Psoas muscle (tissue), 8 donors: ENCODE measurements around the gene CUTA. TPM values are rescaled to one million over a fixed set of nuclear protein-coding genes. Genes with fewer than 3 reads are reported as not detected.
"Not testable (repeated sequence)": the region's sequence is repeated elsewhere in the genome, so short reads cannot be mapped to it uniquely, and the experiment has no call there.

ENCODE experiments used
- ATAC-seq, 4 donors: fragments of 200-7000 bp; cut with Tn5 transposase; one replicate each; pipeline ENCODE4 v1.9.1; 2020; ENCODE audit warnings: moderate library complexity in 3 of 4, mild to moderate bottlenecking in 2 of 4
- DNase-seq, 2 donors: peaks; one replicate each; pipeline ENCODE4 v3.0.0-alpha.2; 2020
- H3K27ac ChIP-seq: fragments of 200-600 bp; one replicate; pipeline ENCODE4 v1.8.0; 2022
- H3K27me3 ChIP-seq, 3 donors: fragments of 200-600 bp in 1 of 3; one replicate each; pipeline versions ENCODE4 v1.6.1 to v1.8.0; 2013 to 2022; ENCODE audit warnings: low read length in 2 of 3, mild to moderate bottlenecking in 2 of 3, moderate library complexity in 1 of 3; ENCODE audit not compliant: insufficient read depth in 3 of 3
- H3K36me3 ChIP-seq, 2 donors: fragments of 200-600 bp in 1 of 2; one replicate each; pipeline versions ENCODE4 v1.6.1 to v1.8.0; 2013 to 2022; ENCODE audit warnings: low read depth in 1 of 2, mild to moderate bottlenecking in 1 of 2, moderate library complexity in 1 of 2; ENCODE audit not compliant: insufficient read depth in 1 of 2
- H3K4me1 ChIP-seq: fragments of 200-600 bp; one replicate; pipeline ENCODE4 v1.8.0; 2022
- H3K4me3 ChIP-seq: fragments of 200-600 bp; one replicate; pipeline ENCODE4 v1.8.0; 2022; ENCODE audit warnings: mild to moderate bottlenecking
- H3K9me3 ChIP-seq: fragments of 200-600 bp; one replicate; pipeline ENCODE4 v1.8.0; 2022
- CTCF ChIP-seq: fragments of 200-600 bp; IDR thresholded peaks from one replicate; pipeline ENCODE4 v1.8.0; 2022; ENCODE audit warnings: antibody characterized with exemption
- WGBS, 3 donors: extraction: QIAGEN DNeasy Blood & Tissue Kit; methylation state at CpG; one replicate each; pipeline versions ENCODE4 v1.1.6 to v1.1.7; 2013; 5-methylcytosine and 5-hydroxymethylcytosine counted together
- intact Hi-C, 2 donors: fragments of 100-400 bp; cut with DNase I; formaldehyde crosslinking; loops; one replicate each; pipeline versions ENCODE4 v1.11.0 to v1.14.2; 2022
- polyA plus RNA-seq, 3 donors: library from polyadenylated mRNA; stranded (reverse); fragments of 200-250 nt; gene quantifications; one replicate each; pipeline ENCODE4 v1.2.3, GENCODE V29; 2013
- total RNA-seq, 4 donors: library from RNA; stranded (reverse); fragmentation: NEBNext Ultra II Directional in 2 of 4; extraction: Animal tissue kit (Norgen Biotek cat#: 25700) in 2 of 4; gene quantifications; one replicate each; pipeline versions ENCODE4 v1.2.1 to v1.2.4, GENCODE V29; 2021 to 2023
- donor health status: healthy with polysubstance abuse.
- donor health status: DM: no; HTN: no; CAD: no; lungs with moderate emphysema.
- donor health status: Bipolar disorder and iron deficiency.
- donor health status: healthy.
- donor health status: DM: yes; HTN: yes; CAD: no.
- donor health status: DM: no; HTN: no; CAD: no.
- donor health status: DM: no; HTN: no; CAD: no.
- donor health status: DM: yes; HTN: yes; CAD: no.

Gene CUTA
- total and polyA plus RNA-seq, 7 donors, result 75.4 to 126 (median 102) TPM

- H3K27ac ChIP-seq, result no peak overlapping the region
Measured at GRCh38 chr6:33373960-33374910, 43.7 kb downstream of the CUTA start.

GRCh38 chr6:33372526-33373123 is 45.3 kb downstream of the CUTA start:
- DNase-seq (no peak), ATAC-seq (no peak)
- no peaks in the 10 kb centered on the region for H3K9me3 ChIP-seq
- 47 to 61% (median 54%) methylated on average over 5 of the region's 5 CpGs for WGBS, 3 donors
- no peaks in the 10 kb centered on the region for H3K27me3 ChIP-seq
- H3K4me3 ChIP-seq, result no peak overlapping the region
- intact Hi-C loops, result no loop called here
- no peak for TF ChIP-seq CTCF
- peaks cover 28% of the 10 kb centered on the region for H3K4me1 ChIP-seq
- H3K36me3 ChIP-seq, result no peaks in the 10 kb centered on the region
- no peak overlapping the region for H3K27ac ChIP-seq

More at GRCh38 chr6:33373960-33374910, 43.7 kb downstream of the CUTA start:
- H3K4me3 ChIP-seq, result no peak overlapping the region
- 48 to 63% (median 52%) methylated on average over 8 of the region's 8 CpGs for WGBS, 3 donors
- ATAC-seq (peak in 1 of 4 donors; percentile 34), DNase-seq (no peak)
- intact Hi-C loops, result no loop called here
- no peaks in the 10 kb centered on the region for H3K36me3 ChIP-seq
- H3K27me3 ChIP-seq, result no peaks in the 10 kb centered on the region
- no peaks in the 10 kb centered on the region for H3K9me3 ChIP-seq
- no peak for TF ChIP-seq CTCF
- peaks cover 28% of the 10 kb centered on the region for H3K4me1 ChIP-seq

GRCh38 chr6:33371901-33372300 is 46.0 kb downstream of the CUTA start:
- H3K9me3 ChIP-seq, H3K27ac ChIP-seq, H3K4me3 ChIP-seq, intact Hi-C loops, DNase-seq, H3K36me3 ChIP-seq, H3K27me3 ChIP-seq: not testable (repeated sequence)
- H3K4me1 ChIP-seq, result peaks cover 28% of the 10 kb centered on the region
- 53 to 68% (median 56%) methylated on average over 8 of the region's 8 CpGs for WGBS, 3 donors
- peak in 3 of 4 donors; percentile 40 to 70 (median 68) for ATAC-seq

- H3K27ac ChIP-seq, H3K9me3 ChIP-seq, H3K27me3 ChIP-seq, H3K4me3 ChIP-seq, H3K4me1 ChIP-seq, DNase-seq, H3K36me3 ChIP-seq, ATAC-seq, intact Hi-C loops: not testable (repeated sequence)
- 92 to 93% (median 92%) methylated on average over 4 to 5 of the region's 5 CpGs for WGBS, 3 donors
Measured at GRCh38 chr6:33367715-33368025, 50.2 kb downstream of the CUTA start.

- Histone ChIP-seq H3K27me3 (no peaks in the 10 kb centered on the region), H3K4me1 (peaks cover 2% of the 10 kb centered on the region), H3K4me3 (no peak overlapping the region), H3K27ac (no peak overlapping the region), H3K36me3 (no peaks in the 10 kb centered on the region), H3K9me3 (no peaks in the 10 kb centered on the region)
- WGBS, 3 donors, result 86 to 91% (median 86%) methylated on average over 8 of the region's 8 CpGs
- TF ChIP-seq CTCF, result no peak
- ATAC-seq (no peak), DNase-seq (no peak)
- intact Hi-C loops, result no loop called here
Measured at GRCh38 chr6:33367009-33367714, 50.7 kb downstream of the CUTA start.

Other genes with a start within 250 kb of the CUTA start
- 1 to 10 TPM in 1 of 4 donors, under 1 TPM in 3; 0.27 to 1.3 (median 0.51) TPM for gene COL11A2, start 225.6 kb downstream of the CUTA start, total RNA-seq
- gene COL11A2, start 225.6 kb downstream of the CUTA start, polyA plus RNA-seq, result under 1 TPM; 0.35 to 0.69 (median 0.61) TPM
- gene RXRB, start 217.4 kb downstream of the CUTA start, total RNA-seq, result 10 to 100 TPM; 31.3 to 43.7 (median 36.0) TPM
- 10 to 100 TPM; 19.2 to 45.9 (median 29.3) TPM for gene RXRB, start 217.4 kb downstream of the CUTA start, polyA plus RNA-seq
- 10 to 100 TPM; 17.6 to 41.4 (median 28.4) TPM for gene SLC39A7, start 217.2 kb downstream of the CUTA start, total RNA-seq
- 100 to 1,000 TPM in 1 of 3 donors, 10 to 100 TPM in 2; 44.8 to 126 (median 53.5) TPM for gene SLC39A7, start 217.2 kb downstream of the CUTA start, polyA plus RNA-seq
- 10 to 100 TPM in 3 of 4 donors, 1 to 10 TPM in 1; 5.3 to 18.9 (median 11.9) TPM for gene HSD17B8, start 213.5 kb downstream of the CUTA start, total RNA-seq
- gene HSD17B8, start 213.5 kb downstream of the CUTA start, polyA plus RNA-seq, result 10 to 100 TPM in 2 of 3 donors, 1 to 10 TPM in 1; 9.6 to 12.3 (median 10.2) TPM
- gene RING1, start 209.6 kb downstream of the CUTA start, total RNA-seq, result 10 to 100 TPM; 27.9 to 31.6 (median 29.1) TPM
- gene RING1, start 209.6 kb downstream of the CUTA start, polyA plus RNA-seq, result 10 to 100 TPM; 29.9 to 39.4 (median 34.6) TPM
- 10 to 100 TPM; 35.7 to 52.5 (median 46.8) TPM for gene VPS52, start 146.2 kb downstream of the CUTA start, total RNA-seq
- 10 to 100 TPM; 29.3 to 31.6 (median 30.2) TPM for gene VPS52, start 146.2 kb downstream of the CUTA start, polyA plus RNA-seq
- gene RPS18, start 146.0 kb downstream of the CUTA start, total RNA-seq, result 1,000 to 10,000 TPM; 1,108 to 1,410 (median 1,267) TPM
- gene RPS18, start 146.0 kb downstream of the CUTA start, polyA plus RNA-seq, result 1,000 to 10,000 TPM; 1,958 to 4,446 (median 3,068) TPM
- gene B3GALT4, start 141.0 kb downstream of the CUTA start, total RNA-seq, result 1 to 10 TPM; 1.3 to 3.6 (median 1.7) TPM
- gene B3GALT4, start 141.0 kb downstream of the CUTA start, polyA plus RNA-seq, result 1 to 10 TPM; 1.7 to 3.0 (median 1.8) TPM
- gene WDR46, start 128.9 kb downstream of the CUTA start, total RNA-seq, result 10 to 100 TPM; 22.4 to 46.0 (median 34.7) TPM
- gene WDR46, start 128.9 kb downstream of the CUTA start, polyA plus RNA-seq, result 10 to 100 TPM; 33.3 to 65.0 (median 44.4) TPM
- 10 to 100 TPM; 57.2 to 87.6 (median 75.7) TPM for gene PFDN6, start 128.5 kb downstream of the CUTA start, total RNA-seq
- gene PFDN6, start 128.5 kb downstream of the CUTA start, polyA plus RNA-seq, result 100 to 1,000 TPM; 223 to 296 (median 248) TPM
- gene RGL2, start 119.2 kb downstream of the CUTA start, total RNA-seq, result 10 to 100 TPM; 44.5 to 58.3 (median 54.9) TPM
- 10 to 100 TPM; 30.5 to 66.1 (median 51.9) TPM for gene RGL2, start 119.2 kb downstream of the CUTA start, polyA plus RNA-seq
- 10 to 100 TPM; 24.4 to 37.4 (median 27.1) TPM for gene TAPBP, start 104.0 kb downstream of the CUTA start, total RNA-seq
- gene TAPBP, start 104.0 kb downstream of the CUTA start, polyA plus RNA-seq, result 10 to 100 TPM in 2 of 3 donors, 1 to 10 TPM in 1; 7.9 to 16.1 (median 10.1) TPM
- 10 to 100 TPM in 2 of 4 donors, 1 to 10 TPM in 2; 7.4 to 19.7 (median 10.1) TPM for gene ZBTB22, start 100.4 kb downstream of the CUTA start, total RNA-seq
- gene ZBTB22, start 100.4 kb downstream of the CUTA start, polyA plus RNA-seq, result 1 to 10 TPM; 4.7 to 8.4 (median 5.7) TPM
- gene DAXX, start 95.1 kb downstream of the CUTA start, total RNA-seq, result 10 to 100 TPM; 22.2 to 36.4 (median 34.2) TPM
- gene DAXX, start 95.1 kb downstream of the CUTA start, polyA plus RNA-seq, result 10 to 100 TPM; 39.3 to 76.8 (median 59.7) TPM
- under 1 TPM in 3 of 4 donors, not detected in 1; 0.17 to 0.27 (median 0.25) TPM for gene KIFC1, start 26.3 kb downstream of the CUTA start, total RNA-seq
- gene KIFC1, start 26.3 kb downstream of the CUTA start, polyA plus RNA-seq, result 1 to 10 TPM in 1 of 3 donors, under 1 TPM in 2; 0.15 to 1.0 (median 0.19) TPM
- gene PHF1, start 7.1 kb downstream of the CUTA start, total RNA-seq, result 10 to 100 TPM; 40.5 to 57.5 (median 50.5) TPM
- gene PHF1, start 7.1 kb downstream of the CUTA start, polyA plus RNA-seq, result 10 to 100 TPM; 65.6 to 84.8 (median 78.3) TPM
- 1 to 10 TPM; 1.9 to 4.3 (median 2.2) TPM for gene SYNGAP1, start 2.0 kb upstream of the CUTA start, total RNA-seq
- gene SYNGAP1, start 2.0 kb upstream of the CUTA start, polyA plus RNA-seq, result 1 to 10 TPM in 2 of 3 donors, under 1 TPM in 1; 0.70 to 2.2 (median 1.5) TPM
- gene ZBTB9, start 36.5 kb upstream of the CUTA start, total RNA-seq, result 1 to 10 TPM; 2.4 to 4.9 (median 3.9) TPM
- gene ZBTB9, start 36.5 kb upstream of the CUTA start, polyA plus RNA-seq, result 1 to 10 TPM; 1.9 to 5.2 (median 3.7) TPM
- 10 to 100 TPM; 10.3 to 22.1 (median 17.6) TPM for gene BAK1, start 162.2 kb upstream of the CUTA start, total RNA-seq
- gene BAK1, start 162.2 kb upstream of the CUTA start, polyA plus RNA-seq, result 10 to 100 TPM; 19.8 to 55.9 (median 55.0) TPM
- 1 to 10 TPM; 3.1 to 7.4 (median 4.1) TPM for gene ITPR3, start 203.2 kb upstream of the CUTA start, total RNA-seq
- gene ITPR3, start 203.2 kb upstream of the CUTA start, polyA plus RNA-seq, result 1 to 10 TPM; 1.9 to 5.5 (median 2.2) TPM